CD4-positive, CD25-positive, alpha-beta regulatory T cell (primary cell): ENCODE measurements around the gene RAP1GDS1. TPM values are rescaled to one million over a fixed set of nuclear protein-coding genes. Genes with fewer than 3 reads are reported as not detected.
A peak's percentile ranks its signal among the peaks of the same experiment; 100 is the strongest.

Experiments used
- ATAC-seq, 2 donors: fragments of 150-1000 bp; cut with Tn5 transposase; one replicate each; pipeline ENCODE4 v1.10.0; 2021; ENCODE audit warnings: low read depth in 2 of 2, moderate number of reproducible peaks in 2 of 2, moderate library complexity in 1 of 2
- DNase-seq, 3 donors: peaks; one replicate each; pipeline versions ENCODE4 v3.0.0 to v3.0.0-alpha.2; 2012 to 2022; ENCODE audit warnings: mixed read lengths in 1 of 3
- H3K27ac ChIP-seq: one replicate; pipeline ENCODE4 v1.7.0; 2013; ENCODE audit warnings: mild to moderate bottlenecking, low read length; ENCODE audit not compliant: insufficient read depth, poor library complexity, severe bottlenecking
- H3K27me3 ChIP-seq: one replicate; pipeline ENCODE4 v1.7.0; 2013; ENCODE audit warnings: low read length; ENCODE audit not compliant: control insufficient read depth, insufficient read depth
- H3K36me3 ChIP-seq: one replicate; pipeline ENCODE4 v1.7.0; 2013; ENCODE audit warnings: mild to moderate bottlenecking, low read length, moderate library complexity; ENCODE audit not compliant: control insufficient read depth, insufficient read depth
- H3K4me1 ChIP-seq: 2 replicates; pipeline ENCODE4 v1.7.0; 2013; ENCODE audit warnings: mild to moderate bottlenecking, low read length; ENCODE audit not compliant: insufficient read depth, control insufficient read depth, poor library complexity, severe bottlenecking
- H3K4me3 ChIP-seq: one replicate; pipeline ENCODE4 v1.7.0; 2013; ENCODE audit warnings: low read depth, mild to moderate bottlenecking, low read length, moderate library complexity
- H3K9me3 ChIP-seq, 2 experiments: 1 replicate in 1 of 2; 2 replicates in 1 of 2; pipeline ENCODE4 v1.7.0; 2013; ENCODE audit warnings: low read length in 2 of 2, mild to moderate bottlenecking in 1 of 2, moderate library complexity in 1 of 2; ENCODE audit not compliant: control insufficient read depth in 2 of 2
- H3K27ac Mint-ChIP-seq, 3 donors: one replicate each; pipeline ENCODE4 v1.8.0; 2020 to 2022; ENCODE audit warnings: mild to moderate bottlenecking in 3 of 3, mixed read lengths in 3 of 3, moderate library complexity in 2 of 3
- H3K27me3 Mint-ChIP-seq: one replicate; pipeline ENCODE4 v1.8.0; 2022; ENCODE audit warnings: mild to moderate bottlenecking, mixed read lengths
- H3K36me3 Mint-ChIP-seq: one replicate; pipeline ENCODE4 v1.8.0; 2020; ENCODE audit warnings: mixed read lengths
- H3K4me1 Mint-ChIP-seq, 4 donors: one replicate each; pipeline ENCODE4 v1.8.0; 2020 to 2022; ENCODE audit warnings: mixed read lengths in 4 of 4, mild to moderate bottlenecking in 1 of 4
- H3K4me3 Mint-ChIP-seq, 4 donors: one replicate each; pipeline ENCODE4 v1.8.0; 2020 to 2022; ENCODE audit warnings: mild to moderate bottlenecking in 4 of 4, mixed read lengths in 4 of 4, moderate library complexity in 3 of 4
- H3K9me3 Mint-ChIP-seq, 7 donors: one replicate each; pipeline ENCODE4 v1.8.0; 2020 to 2022; ENCODE audit warnings: mixed read lengths in 7 of 7, mild to moderate bottlenecking in 3 of 7, moderate library complexity in 2 of 7
- polyA plus RNA-seq, 4 donors: library from polyadenylated mRNA; unstranded; fragments of 300-500 nt; fragmentation: Illumina TruSeq; gene quantifications; one replicate each; pipeline ENCODE4 v1.2.3, GENCODE V29; 2021
- total RNA-seq: library from RNA; stranded (reverse); gene quantifications from one replicate; pipeline ENCODE4 v1.2.3, GENCODE V29; 2022

The RAP1GDS1 gene
- total and polyA plus RNA-seq, 5 donors from 2014 or later, result 40.4 to 68.8 (median 52.3) TPM

GRCh38 chr4:98332017-98332416, 70.8 kb downstream of the RAP1GDS1 start:
- peaks cover 0 to 32% (median 8%) of the 10 kb centered on the region in 7 donors for H3K9me3 Mint-ChIP-seq

GRCh38 chr4:98334461-98334860, 73.3 kb downstream of the RAP1GDS1 start:
- H3K9me3 Mint-ChIP-seq, result peaks cover 0 to 30% (median 8%) of the 10 kb centered on the region in 7 donors
- DNase-seq (no peak), ATAC-seq (no peak)
- Histone ChIP-seq H3K9me3 (peaks cover 17 to 24% of the 10 kb centered on the region in 2 experiments), H3K4me3 (no peak overlapping the region), H3K4me1 (no peaks in the 10 kb centered on the region), H3K36me3 (peaks cover 1% of the 10 kb centered on the region), H3K27ac (no peak overlapping the region), H3K27me3 (no peaks in the 10 kb centered on the region)
- H3K36me3 Mint-ChIP-seq, result peaks cover 42% of the 10 kb centered on the region
- no peak overlapping the region for H3K27ac Mint-ChIP-seq
- H3K27me3 Mint-ChIP-seq, result no peaks in the 10 kb centered on the region
- H3K4me1 Mint-ChIP-seq, result peaks cover 12 to 29% (median 25%) of the 10 kb centered on the region in 4 donors
- peak overlapping the region in 1 of 4 donors; percentile 27 for H3K4me3 Mint-ChIP-seq

More at GRCh38 chr4:98332017-98332416, 70.8 kb downstream of the RAP1GDS1 start:
- Mint-ChIP-seq H3K27ac (peak overlapping the region in 1 of 3 donors; percentile 15), H3K36me3 (peaks cover 48% of the 10 kb centered on the region), H3K4me3 (no peak overlapping the region), H3K4me1 (peaks cover 8 to 14% (median 11%) of the 10 kb centered on the region in 4 donors), H3K27me3 (no peaks in the 10 kb centered on the region)
- no peak for DNase-seq
- Histone ChIP-seq H3K27me3 (no peaks in the 10 kb centered on the region), H3K36me3 (peaks cover 1% of the 10 kb centered on the region), H3K27ac (no peak overlapping the region), H3K4me1 (no peaks in the 10 kb centered on the region), H3K9me3 (peaks cover 17 to 28% of the 10 kb centered on the region in 2 experiments), H3K4me3 (no peak overlapping the region)
- ATAC-seq, result no peak

- Mint-ChIP-seq H3K4me1 (peaks cover 15 to 35% (median 28%) of the 10 kb centered on the region in 4 donors), H3K9me3 (peaks cover 0 to 9% (median 5%) of the 10 kb centered on the region in 7 donors), H3K27ac (no peak overlapping the region), H3K27me3 (no peaks in the 10 kb centered on the region), H3K36me3 (peaks cover 37% of the 10 kb centered on the region), H3K4me3 (no peak overlapping the region)
- Histone ChIP-seq H3K9me3 (peaks cover 0 to 6% of the 10 kb centered on the region in 2 experiments), H3K27me3 (no peaks in the 10 kb centered on the region), H3K36me3 (peaks cover 11% of the 10 kb centered on the region), H3K4me1 (no peaks in the 10 kb centered on the region), H3K4me3 (no peak overlapping the region), H3K27ac (no peak overlapping the region)
- DNase-seq (no peak), ATAC-seq (no peak)
These were observed 77.7 kb downstream of the RAP1GDS1 start for GRCh38 chr4:98338761-98339438.

DNA sequence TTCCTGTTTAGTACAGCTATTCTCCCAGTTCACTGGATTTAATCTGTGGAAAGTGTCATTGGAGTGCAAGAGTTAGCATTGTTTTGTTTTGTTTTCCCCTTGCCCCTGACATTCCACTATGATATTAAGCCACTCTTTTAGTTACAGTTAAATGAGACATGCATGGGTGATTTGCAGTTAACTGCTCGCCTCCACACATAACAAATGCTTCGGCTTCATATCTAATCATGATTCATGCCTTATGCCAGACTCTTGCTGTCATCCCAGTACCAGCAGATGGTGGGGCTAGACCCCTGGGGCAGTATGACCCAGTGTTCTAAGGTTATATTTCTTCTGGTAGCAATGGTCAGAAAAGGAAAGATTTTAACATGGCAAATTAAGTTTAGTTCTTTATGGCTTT, 80.1 kb downstream of the RAP1GDS1 start:
- no peak overlapping the region for H3K27ac Mint-ChIP-seq
- Histone ChIP-seq H3K4me3 (no peak overlapping the region), H3K27ac (no peak overlapping the region), H3K4me1 (no peaks in the 10 kb centered on the region), H3K27me3 (no peaks in the 10 kb centered on the region), H3K9me3 (no peaks in the 10 kb centered on the region), H3K36me3 (peaks cover 27% of the 10 kb centered on the region)
- DNase-seq (no peak), ATAC-seq (no peak)
- peaks cover 0 to 7% (median under 1%) of the 10 kb centered on the region in 7 donors for H3K9me3 Mint-ChIP-seq
- no peak overlapping the region for H3K4me3 Mint-ChIP-seq
- H3K27me3 Mint-ChIP-seq, result no peaks in the 10 kb centered on the region
- H3K36me3 Mint-ChIP-seq, result peaks cover 24% of the 10 kb centered on the region
- peaks cover 10 to 31% (median 21%) of the 10 kb centered on the region in 4 donors for H3K4me1 Mint-ChIP-seq

DNA sequence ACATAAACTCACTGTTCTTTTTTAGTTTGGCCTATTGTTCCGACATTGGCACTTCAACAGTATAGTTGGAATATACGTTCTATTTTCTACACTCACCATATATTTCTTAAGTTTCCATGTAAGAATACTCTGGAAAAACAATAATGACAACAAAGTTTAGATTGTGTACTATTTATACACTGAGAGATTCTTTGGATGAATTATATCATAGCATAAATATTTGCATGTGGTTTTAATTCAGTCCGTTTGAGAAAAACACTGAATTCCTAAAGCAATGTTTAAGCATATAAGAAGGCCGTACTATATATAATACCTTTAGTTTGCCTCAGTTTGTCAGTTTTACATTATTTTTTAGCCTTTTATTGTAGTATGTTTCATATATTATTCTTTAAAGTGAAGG, 82.4 kb downstream of the RAP1GDS1 start:
- no peaks in the 10 kb centered on the region for H3K9me3 ChIP-seq
- DNase-seq (no peak), ATAC-seq (no peak)
- H3K36me3 ChIP-seq, result peaks cover 27% of the 10 kb centered on the region
- H3K27me3 ChIP-seq, result no peaks in the 10 kb centered on the region
- H3K4me1 Mint-ChIP-seq, result peaks cover 2 to 19% (median 9%) of the 10 kb centered on the region in 4 donors
- no peak overlapping the region for H3K27ac Mint-ChIP-seq
- no peaks in the 10 kb centered on the region for H3K4me1 ChIP-seq
- no peaks in the 10 kb centered on the region for H3K27me3 Mint-ChIP-seq
- H3K4me3 Mint-ChIP-seq, result no peak overlapping the region
- peaks cover 34% of the 10 kb centered on the region for H3K36me3 Mint-ChIP-seq
- H3K27ac ChIP-seq, result no peak overlapping the region
- H3K9me3 Mint-ChIP-seq, result peaks cover 0 to 7% (median 2%) of the 10 kb centered on the region in 7 donors
- H3K4me3 ChIP-seq, result no peak overlapping the region

DNA sequence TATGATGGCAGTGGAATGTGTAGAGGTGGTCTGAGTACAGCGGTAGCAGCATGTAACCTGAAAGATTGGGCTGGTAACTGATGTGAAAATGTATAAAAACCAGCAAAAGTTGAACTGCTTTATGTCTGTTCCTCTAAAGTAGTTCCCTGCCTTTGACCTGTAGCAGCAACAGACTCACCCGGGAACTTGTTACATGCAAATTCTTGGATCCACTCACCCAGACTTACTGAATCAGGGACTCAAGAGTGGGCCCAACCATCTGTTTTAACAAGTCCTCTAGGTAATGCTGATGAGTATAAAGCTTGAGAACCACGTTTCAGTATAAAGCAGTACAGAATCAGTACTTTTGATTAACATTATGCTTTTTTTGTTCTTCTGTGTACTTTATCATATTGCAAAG, 84.7 kb downstream of the RAP1GDS1 start:
- peak overlapping the region in 1 of 3 donors; percentile 79 for H3K27ac Mint-ChIP-seq
- Histone ChIP-seq H3K9me3 (no peaks in the 10 kb centered on the region), H3K27ac (no peak overlapping the region), H3K36me3 (peaks cover 27% of the 10 kb centered on the region), H3K27me3 (no peaks in the 10 kb centered on the region), H3K4me3 (no peak overlapping the region), H3K4me1 (no peaks in the 10 kb centered on the region)
- no peak for ATAC-seq
- peaks cover 0 to 12% (median 2%) of the 10 kb centered on the region in 7 donors for H3K9me3 Mint-ChIP-seq
- DNase-seq, result no peak
- H3K4me3 Mint-ChIP-seq, result no peak overlapping the region
- no peaks in the 10 kb centered on the region for H3K27me3 Mint-ChIP-seq
- H3K4me1 Mint-ChIP-seq, result peaks cover 7 to 13% (median 12%) of the 10 kb centered on the region in 4 donors
- H3K36me3 Mint-ChIP-seq, result peaks cover 28% of the 10 kb centered on the region

DNA sequence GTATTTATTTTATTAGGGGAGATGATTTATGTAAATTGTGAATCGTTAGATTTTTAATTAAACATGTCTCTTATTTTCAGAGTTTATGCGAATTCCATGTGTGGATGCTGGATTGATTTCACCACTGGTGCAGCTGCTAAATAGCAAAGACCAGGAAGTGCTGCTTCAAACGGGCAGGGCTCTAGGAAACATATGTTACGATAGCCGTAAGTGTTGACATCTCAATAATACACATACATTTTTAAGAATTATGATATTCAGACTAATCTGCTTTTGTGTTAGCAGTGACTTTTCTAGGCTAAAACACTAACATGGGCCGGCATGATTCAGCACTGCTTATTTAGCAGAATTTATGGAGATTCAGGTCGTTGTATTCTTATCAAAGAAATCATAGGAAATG, 91.2 kb downstream of the RAP1GDS1 start:
- Mint-ChIP-seq H3K27me3 (no peaks in the 10 kb centered on the region), H3K36me3 (peaks cover 34% of the 10 kb centered on the region), H3K9me3 (peaks cover 0 to 12% (median 2%) of the 10 kb centered on the region in 7 donors), H3K4me1 (peaks cover 10 to 29% (median 25%) of the 10 kb centered on the region in 4 donors), H3K27ac (no peak overlapping the region), H3K4me3 (no peak overlapping the region)
- H3K4me3 ChIP-seq, result no peak overlapping the region
- H3K36me3 ChIP-seq, result peaks cover 9% of the 10 kb centered on the region
- H3K27ac ChIP-seq, result no peak overlapping the region
- no peaks in the 10 kb centered on the region for H3K4me1 ChIP-seq
- ATAC-seq (no peak), DNase-seq (no peak)
- H3K9me3 ChIP-seq, result no peaks in the 10 kb centered on the region
- H3K27me3 ChIP-seq, result no peaks in the 10 kb centered on the region

GRCh38 chr4:98352940-98353339, 91.8 kb downstream of the RAP1GDS1 start:
- no peak for DNase-seq
- peaks cover 0 to 12% (median 1%) of the 10 kb centered on the region in 7 donors for H3K9me3 Mint-ChIP-seq
- H3K4me3 ChIP-seq, result no peak overlapping the region
- peaks cover 10 to 29% (median 26%) of the 10 kb centered on the region in 4 donors for H3K4me1 Mint-ChIP-seq
- no peak for ATAC-seq
- H3K27me3 ChIP-seq, result no peaks in the 10 kb centered on the region
- H3K36me3 Mint-ChIP-seq, result peaks cover 30% of the 10 kb centered on the region
- H3K27ac Mint-ChIP-seq, result no peak overlapping the region
- no peaks in the 10 kb centered on the region for H3K27me3 Mint-ChIP-seq
- H3K27ac ChIP-seq, result no peak overlapping the region
- H3K4me3 Mint-ChIP-seq, result no peak overlapping the region
- peaks cover 9% of the 10 kb centered on the region for H3K36me3 ChIP-seq
- no peaks in the 10 kb centered on the region for H3K9me3 ChIP-seq
- H3K4me1 ChIP-seq, result no peaks in the 10 kb centered on the region
